Ishikawa (cell line): ENCODE data around the gene TUBB4B.

Source experiments
- CEBPB ChIP-seq: IDR thresholded peaks from 2 replicates; pipeline ENCODE4 v1.6.1; 2012
- CREB1 ChIP-seq: IDR thresholded peaks from 2 replicates; pipeline ENCODE4 v1.6.1; 2012; ENCODE audit warnings: low read depth
- EGR1 ChIP-seq: IDR thresholded peaks from 2 replicates; pipeline ENCODE4 v1.6.1; 2012
- EP300 ChIP-seq: IDR thresholded peaks from 2 replicates; pipeline ENCODE4 v1.6.1; 2012; ENCODE audit warnings: borderline replicate concordance
- FOXM1 ChIP-seq: IDR thresholded peaks from 2 replicates; pipeline ENCODE4 v1.6.1; 2012; ENCODE audit warnings: low read depth, borderline replicate concordance
- MAX ChIP-seq: IDR thresholded peaks from 2 replicates; pipeline ENCODE4 v1.6.1; 2012
- NFIC ChIP-seq: IDR thresholded peaks from 2 replicates; pipeline ENCODE4 v1.6.1; 2012
- RAD21 ChIP-seq: IDR thresholded peaks from 2 replicates; pipeline ENCODE4 v1.6.1; 2012; ENCODE audit warnings: low read depth
- REST ChIP-seq: IDR thresholded peaks from 2 replicates; pipeline ENCODE4 v1.6.1; 2012; ENCODE audit warnings: low read depth, mild to moderate bottlenecking
- TAF1 ChIP-seq: IDR thresholded peaks from 2 replicates; pipeline ENCODE4 v1.6.1; 2012; ENCODE audit warnings: low read depth, mild to moderate bottlenecking
- TCF12 ChIP-seq: IDR thresholded peaks from 2 replicates; pipeline ENCODE4 v1.6.1; 2012; ENCODE audit warnings: low read depth
- TEAD4 ChIP-seq: IDR thresholded peaks from 2 replicates; pipeline ENCODE4 v1.6.1; 2012
- USF1 ChIP-seq: IDR thresholded peaks from 2 replicates; pipeline ENCODE4 v1.6.1; 2012
- YY1 ChIP-seq: IDR thresholded peaks from 2 replicates; pipeline ENCODE4 v1.6.1; 2012; ENCODE audit warnings: low read depth
- ZBTB7A ChIP-seq: IDR thresholded peaks from 2 replicates; pipeline ENCODE4 v1.6.1; 2012; ENCODE audit warnings: low read depth

Gene TUBB4B

GRCh38 chr9:137245450-137246421 lies 4.6 kb downstream of the TUBB4B start:
- no peak for TF ChIP-seq TAF1

- TF ChIP-seq TEAD4, result no peak
- no peak for TF ChIP-seq USF1
- TF ChIP-seq RAD21, result no peak
- no peak for TF ChIP-seq TAF1
- no peak for TF ChIP-seq TCF12
- no peak for TF ChIP-seq YY1
- TF ChIP-seq ZBTB7A, result no peak
- no peak for TF ChIP-seq REST
- TF ChIP-seq CEBPB, result no peak
- no peak for TF ChIP-seq NFIC
- no peak for TF ChIP-seq EP300
- no peak for TF ChIP-seq CREB1
- no peak for TF ChIP-seq EGR1
- TF ChIP-seq FOXM1, result no peak
- no peak for TF ChIP-seq MAX
Measured at GRCh38 chr9:137247135-137247915, 6.2 kb downstream of the TUBB4B start.

- TF ChIP-seq NFIC (no peak), ZBTB7A (no peak), TEAD4 (no peak), CEBPB (no peak), MAX (no peak), USF1 (no peak)
Measured at GRCh38 chr9:137247916-137248175, 6.8 kb downstream of the TUBB4B start.

GRCh38 chr9:137250329-137251193 lies 9.5 kb downstream of the TUBB4B start:
- TF ChIP-seq TCF12 (no peak), MAX (no peak), ZBTB7A (no peak), EP300 (no peak), CEBPB (no peak), RAD21 (no peak), REST (no peak), YY1 (no peak), EGR1 (no peak), TAF1 (no peak), CREB1 (no peak), FOXM1 (no peak)

- TF ChIP-seq REST (no peak), USF1 (no peak), NFIC (no peak)
Measured at GRCh38 chr9:137251194-137251461, 10.0 kb downstream of the TUBB4B start, which contains the start of gene STPG3. STPG3 (plus strand) TSS chr9:137251286; CDS start chr9:137251287, 1 bp downstream.
